Osteoblast (primary cell): ENCODE data around the gene SPOP. TPM values are rescaled to one million over a fixed set of nuclear protein-coding genes. Genes with fewer than 3 reads are reported as not detected.
"Not testable (repeated sequence)": the region's sequence is repeated elsewhere in the genome, so short reads cannot be mapped to it uniquely, and the experiment has no call there.

Experiments
- DNase-seq: peaks from one replicate; pipeline ENCODE4 v3.0.0; 2011; ENCODE audit warnings: low spot score, mixed read lengths; ENCODE audit not compliant: insufficient read length; ENCODE audit errors: missing footprints
- H2AFZ ChIP-seq: 2 replicates; pipeline ENCODE4 v1.6.0; 2011; ENCODE audit warnings: mild to moderate bottlenecking, low read length
- H3K27ac ChIP-seq: 2 replicates; pipeline ENCODE4 v1.5.1; 2011; ENCODE audit warnings: mild to moderate bottlenecking, low read depth, low read length, moderate library complexity
- H3K27me3 ChIP-seq: 2 replicates; pipeline ENCODE4 v1.6.0; 2012; ENCODE audit warnings: mild to moderate bottlenecking, control low read depth, inconsistent platforms, low read length, moderate library complexity; ENCODE audit not compliant: insufficient read depth
- H3K36me3 ChIP-seq: 2 replicates; pipeline ENCODE4 v1.5.1; 2011; ENCODE audit warnings: mild to moderate bottlenecking, low read length, control low read depth, moderate library complexity; ENCODE audit not compliant: insufficient read depth
- H3K4me1 ChIP-seq: 2 replicates; pipeline ENCODE4 v1.5.1; 2011; ENCODE audit warnings: mild to moderate bottlenecking, low read length, control low read depth, moderate library complexity; ENCODE audit not compliant: insufficient read depth
- H3K4me2 ChIP-seq: 2 replicates; pipeline ENCODE4 v1.6.0; 2011; ENCODE audit warnings: mild to moderate bottlenecking, low read length; ENCODE audit not compliant: insufficient read depth
- H3K4me3 ChIP-seq: fragments of 200-600 bp; sonication (generic); 3 replicates; pipeline ENCODE4 v1.5.1; 2012; ENCODE audit warnings: mild to moderate bottlenecking, low read length, inconsistent platforms; ENCODE audit not compliant: insufficient read depth
- H3K79me2 ChIP-seq: 2 replicates; pipeline ENCODE4 v1.6.0; 2012; ENCODE audit warnings: mild to moderate bottlenecking, low read length, control low read depth, inconsistent platforms; ENCODE audit not compliant: insufficient read depth
- H3K9me3 ChIP-seq: 2 replicates; pipeline ENCODE4 v1.5.1; 2011; ENCODE audit warnings: low read depth, low read length, control low read depth
- H4K20me1 ChIP-seq: 2 replicates; pipeline ENCODE4 v1.6.0; 2012; ENCODE audit warnings: mild to moderate bottlenecking, low read length, control low read depth; ENCODE audit not compliant: insufficient read depth
- CTCF ChIP-seq: IDR thresholded peaks from 2 replicates; pipeline ENCODE4 v1.5.1; 2011; ENCODE audit warnings: mild to moderate bottlenecking, low read depth, low read length, moderate library complexity; ENCODE audit errors: extremely low read depth
- total RNA-seq: library from RNA; depleted of rRNA; stranded (reverse); fragments of >200 nt; gene quantifications from 2 replicates; pipeline ENCODE4 v1.2.3, GENCODE V29; 2012

The SPOP gene
- total RNA-seq, 1 donor: 55.7 TPM

DNA sequence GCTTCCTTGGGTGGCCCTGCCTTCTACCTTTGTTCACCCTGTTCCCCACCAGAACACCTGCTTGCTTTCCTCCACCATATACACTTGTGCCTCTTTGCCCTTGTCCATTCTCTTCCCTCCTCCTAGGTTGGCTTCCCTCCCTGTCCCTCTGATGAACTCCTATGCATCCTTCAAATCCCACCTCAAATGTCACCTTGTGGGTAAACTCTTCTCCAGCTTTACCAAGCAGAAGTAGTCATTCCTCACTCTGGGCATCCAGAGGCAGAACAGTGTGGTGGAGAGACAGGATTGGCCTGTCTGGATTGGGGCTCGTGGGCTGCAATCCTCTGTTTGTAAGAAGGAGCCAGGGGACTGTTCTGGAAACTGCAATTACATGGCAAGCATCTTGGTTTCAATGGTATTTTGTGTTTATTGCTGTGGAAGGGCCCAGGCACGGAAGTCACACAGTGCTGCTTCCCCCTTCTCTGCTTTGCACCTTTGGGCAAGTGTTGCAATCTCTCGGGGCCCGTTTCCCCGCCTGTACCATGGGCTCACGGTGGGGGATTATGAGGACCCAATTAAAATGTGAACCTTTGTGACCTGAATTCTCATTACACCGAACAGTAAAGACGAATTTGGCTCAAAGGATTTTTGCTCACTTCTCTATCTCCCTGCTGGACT is 124.1 kb downstream of the SPOP start:
- Histone ChIP-seq H3K9me3 (no peaks in the 10 kb centered on the region), H3K27me3 (no peaks in the 10 kb centered on the region), H3K4me1 (peaks cover 4% of the 10 kb centered on the region), H3K36me3 (no peaks in the 10 kb centered on the region), H4K20me1 (peaks cover 4% of the 10 kb centered on the region), H2AFZ (no peak overlapping the region), H3K79me2 (no peaks in the 10 kb centered on the region), H3K27ac (no peak overlapping the region), H3K4me2 (no peak overlapping the region), H3K4me3 (no peak overlapping the region)
- no peak for TF ChIP-seq CTCF
- DNase-seq: peak; percentile 61

DNA sequence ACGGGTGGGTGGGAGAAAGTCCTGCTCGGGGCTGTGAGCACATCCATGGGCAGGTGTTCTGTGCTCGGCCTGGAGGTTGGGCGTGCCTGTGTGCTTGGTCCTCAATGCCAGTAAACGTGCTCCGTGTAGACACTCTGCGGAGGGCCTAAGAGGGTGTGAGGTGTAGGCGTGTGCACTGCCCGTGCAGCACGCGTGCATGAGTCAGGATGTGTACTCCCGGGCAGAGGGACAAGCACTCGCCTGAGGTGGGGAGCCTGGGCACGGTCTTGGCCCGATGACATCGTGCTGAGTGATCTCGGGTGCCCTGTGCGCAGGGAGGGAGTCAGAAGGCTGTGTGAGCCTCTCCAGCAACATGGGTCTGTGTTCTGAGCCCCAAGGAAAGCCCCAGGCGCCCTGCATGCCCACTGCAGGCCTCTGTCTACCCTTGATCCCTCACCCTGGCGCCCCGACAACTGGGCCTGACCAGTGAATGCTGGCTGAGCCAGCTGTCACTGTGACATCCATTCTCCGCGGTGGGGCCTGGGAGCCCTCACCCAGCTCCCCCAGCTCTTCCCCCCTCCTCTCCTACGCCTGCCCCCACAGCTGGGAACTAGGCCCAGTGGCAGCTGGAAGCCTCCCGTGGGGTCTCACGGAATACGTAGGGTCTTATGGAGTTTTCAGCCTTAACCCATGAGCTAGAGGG is 125.7 kb downstream of the SPOP start:
- Histone ChIP-seq H2AFZ (no peak overlapping the region), H3K4me3 (no peak overlapping the region), H3K4me2 (no peak overlapping the region), H3K36me3 (no peaks in the 10 kb centered on the region), H3K4me1 (peaks cover 4% of the 10 kb centered on the region), H4K20me1 (peaks cover 2% of the 10 kb centered on the region), H3K27me3 (peaks cover 11% of the 10 kb centered on the region), H3K9me3 (no peaks in the 10 kb centered on the region), H3K79me2 (no peaks in the 10 kb centered on the region), H3K27ac (no peak overlapping the region)
- peak; percentile 90 for DNase-seq
- no peak for TF ChIP-seq CTCF

DNA sequence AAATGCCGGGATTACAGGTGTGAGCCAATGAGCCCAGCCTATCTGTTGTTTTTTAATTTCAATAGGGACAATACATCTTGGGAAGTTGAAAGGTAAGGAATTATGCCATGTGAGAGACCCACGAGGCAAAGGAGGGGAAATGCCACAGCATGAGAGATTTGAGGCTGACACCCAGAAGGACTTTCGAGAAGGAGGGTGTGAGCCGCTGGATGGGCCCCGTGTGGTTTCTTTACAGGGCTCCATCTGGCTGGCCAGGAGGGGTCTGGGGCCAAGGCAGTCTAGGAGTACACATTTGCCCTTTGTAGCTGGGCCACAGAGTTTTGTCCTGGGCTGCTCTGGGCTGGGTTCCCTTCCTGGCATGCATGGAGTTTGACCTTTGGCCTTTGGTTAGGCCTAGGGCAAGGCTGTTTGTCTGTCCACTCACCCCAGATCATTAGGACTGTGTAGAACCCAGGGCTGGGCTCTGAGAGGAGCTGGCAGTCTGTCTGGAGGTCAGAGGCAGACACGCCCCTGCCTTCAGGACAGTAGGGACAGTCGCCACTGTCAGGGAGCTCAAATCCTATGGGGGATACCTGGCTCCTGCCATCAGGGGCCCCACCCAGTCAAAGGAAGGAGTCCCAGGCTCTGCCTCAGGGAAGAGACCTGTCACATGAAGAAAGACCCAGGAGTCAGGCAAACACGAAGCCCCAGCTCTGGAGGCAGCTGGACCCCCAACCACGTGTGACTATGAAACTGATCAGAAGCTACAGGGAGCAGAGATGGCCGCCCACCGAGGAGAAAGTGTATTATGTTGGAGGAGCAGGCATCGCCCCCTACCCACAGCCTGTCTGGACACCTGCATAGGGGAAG is 126.5 kb downstream of the SPOP start:
- peaks cover 14% of the 10 kb centered on the region for H3K27me3 ChIP-seq
- peaks cover 4% of the 10 kb centered on the region for H3K4me1 ChIP-seq
- H3K4me2 ChIP-seq: no peak overlapping the region
- H3K9me3 ChIP-seq: no peaks in the 10 kb centered on the region
- no peak overlapping the region for H2AFZ ChIP-seq
- H4K20me1 ChIP-seq: no peaks in the 10 kb centered on the region
- no peaks in the 10 kb centered on the region for H3K79me2 ChIP-seq
- no peak overlapping the region for H3K27ac ChIP-seq
- peak; percentile 72 for DNase-seq
- H3K4me3 ChIP-seq: no peak overlapping the region
- no peak for TF ChIP-seq CTCF
- H3K36me3 ChIP-seq: no peaks in the 10 kb centered on the region

DNA sequence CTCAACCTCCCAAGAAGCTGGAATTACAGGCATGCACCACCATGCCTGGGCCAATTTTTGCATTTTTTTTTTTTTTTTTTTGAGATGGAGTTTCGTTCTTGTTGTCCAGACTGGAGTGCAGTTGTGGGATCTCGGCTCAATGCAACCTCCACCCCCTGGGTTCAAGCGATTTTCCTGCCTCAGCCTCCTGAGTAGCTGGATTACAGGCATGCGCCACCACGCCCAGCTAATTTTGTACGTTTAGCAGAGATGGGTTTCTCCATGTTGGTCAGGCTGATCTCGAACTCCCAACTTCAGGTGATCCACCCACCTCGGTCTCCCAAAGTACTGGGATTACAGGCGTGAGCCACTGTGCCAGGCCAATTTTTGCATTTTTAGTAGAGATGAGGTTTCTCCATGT is 127.1 kb downstream of the SPOP start:
- not testable (repeated sequence) for H2AFZ ChIP-seq, H3K4me1 ChIP-seq, H3K36me3 ChIP-seq, DNase-seq, H3K79me2 ChIP-seq, H3K9me3 ChIP-seq, H3K27ac ChIP-seq, H3K4me2 ChIP-seq, H3K4me3 ChIP-seq, H4K20me1 ChIP-seq
- peaks cover 18% of the 10 kb centered on the region for H3K27me3 ChIP-seq
